ENCODE results near the gene WSCD1.

- TF ChIP-seq FOXA1 (IDR thresholded peaks at IDR 0.05) (no peak), SP1 (IDR thresholded peaks at IDR 0.05) (no peak), FOXM1 (IDR thresholded peaks at IDR 0.05; ENCODE audit: borderline replicate concordance) (no peak), ELF4 (IDR thresholded peaks at IDR 0.05) (no peak), BHLHE40 (IDR thresholded peaks at IDR 0.05; ENCODE audit: borderline replicate concordance) (no peak), SUZ12 (IDR thresholded peaks at IDR 0.05) (no peak), ARNT (IDR thresholded peaks at IDR 0.05) (no peak), TARDBP (IDR thresholded peaks at IDR 0.05) (no peak), FOXK2 (IDR thresholded peaks at IDR 0.05) (no peak)
These were observed 25.3 kb downstream of the WSCD1 start for GRCh38 chr17:6095501-6095900.
